Measurements from ENCODE around the gene PDXP.

PDXP gene

DNA sequence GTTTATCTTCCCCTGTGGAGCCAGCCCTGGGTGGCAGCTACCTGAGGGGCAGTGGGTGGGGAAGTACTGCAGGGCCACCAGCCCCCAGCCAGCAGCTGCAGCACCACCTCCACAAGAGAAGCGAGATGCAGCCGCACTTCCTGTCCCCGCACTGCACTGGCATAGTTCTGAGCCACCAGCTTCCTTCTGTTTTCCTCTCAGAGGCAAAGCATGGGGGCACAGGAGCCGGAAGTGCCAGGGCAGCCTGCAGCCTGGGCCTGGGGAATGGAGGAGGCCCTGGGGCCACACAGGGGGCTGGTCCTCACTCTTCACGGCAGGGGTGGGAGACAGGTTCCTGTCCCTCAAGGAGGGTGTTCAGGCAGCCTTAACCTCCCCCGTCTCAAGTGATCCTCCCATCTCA, 31.0 kb upstream of the PDXP start:
- H3K9me3 ChIP-seq = no peaks in the 10 kb centered on the region
- H3K27ac ChIP-seq = peak overlapping the region; percentile 92
- H3K4me2 ChIP-seq = peak overlapping the region; percentile 90
- no peak for TF ChIP-seq Cebpa-rat (IDR thresholded peaks at IDR 0.05)
- H4K20me1 ChIP-seq = no peaks in the 10 kb centered on the region
- H3K4me3 ChIP-seq = peak overlapping the region; percentile 52
- H3K4me1 ChIP-seq = peaks cover 97% of the 10 kb centered on the region
- H3K27me3 ChIP-seq = no peaks in the 10 kb centered on the region
- H3K36me3 ChIP-seq = peaks cover 51% of the 10 kb centered on the region
- peak overlapping the region; percentile 70 for H3K9ac ChIP-seq

DNA sequence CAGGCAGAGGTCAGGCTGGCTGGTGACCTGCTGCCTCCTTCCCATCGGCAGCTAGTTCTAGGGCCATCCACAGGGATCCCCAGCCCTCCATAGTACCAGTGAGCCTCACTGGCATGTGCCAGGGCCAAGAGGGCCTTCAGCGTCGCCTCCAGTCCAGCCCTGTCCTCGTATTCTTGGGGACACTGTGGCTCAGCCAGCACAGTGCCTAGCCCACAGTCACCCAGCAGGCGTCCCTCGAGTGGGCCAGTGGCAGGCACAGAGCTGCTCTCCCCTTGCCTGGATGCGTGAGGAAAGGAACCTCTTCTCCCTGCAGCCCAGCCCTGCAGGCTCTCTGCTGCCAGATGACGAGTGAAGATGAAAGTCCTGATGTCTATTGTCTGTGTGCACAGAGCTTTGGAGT, 29.7 kb upstream of the PDXP start:
- no peak for TF ChIP-seq Cebpa-rat (IDR thresholded peaks at IDR 0.05)
- Histone ChIP-seq H3K9me3 (no peaks in the 10 kb centered on the region), H3K4me1 (peaks cover 100% of the 10 kb centered on the region), H3K4me3 (no peak overlapping the region), H3K4me2 (peak overlapping the region; percentile 90), H3K27ac (peak overlapping the region; percentile 92), H4K20me1 (no peaks in the 10 kb centered on the region), H3K36me3 (peaks cover 42% of the 10 kb centered on the region), H3K27me3 (no peaks in the 10 kb centered on the region), H3K9ac (peak overlapping the region; percentile 60)

DNA sequence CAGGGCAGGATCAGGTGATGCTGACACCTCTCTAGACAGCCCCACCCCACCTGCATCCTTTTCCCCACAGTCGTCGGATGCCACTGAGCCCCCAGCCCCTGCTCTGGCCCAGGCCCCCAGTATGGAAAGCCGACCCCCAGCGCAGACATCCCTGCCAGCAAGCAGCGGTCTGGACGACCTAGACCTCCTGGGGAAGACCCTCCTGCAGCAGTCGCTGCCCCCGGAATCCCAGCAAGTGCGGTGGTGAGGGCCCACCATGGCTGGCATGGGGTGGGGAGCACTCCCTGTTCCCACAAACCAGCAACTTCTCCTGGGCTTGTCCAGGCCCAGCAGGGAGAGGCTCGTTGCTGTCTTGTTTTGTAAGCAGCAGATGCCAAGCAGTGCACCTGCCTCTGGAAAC, 28.6 kb upstream of the PDXP start:
- Histone ChIP-seq H3K4me1 (peaks cover 100% of the 10 kb centered on the region), H3K4me2 (peak overlapping the region; percentile 90), H4K20me1 (no peaks in the 10 kb centered on the region), H3K27ac (peak overlapping the region; percentile 92), H3K9me3 (no peaks in the 10 kb centered on the region), H3K27me3 (no peaks in the 10 kb centered on the region), H3K9ac (peak overlapping the region; percentile 60; the same call in 1 of the 2 replicates), H3K4me3 (no peak overlapping the region), H3K36me3 (peaks cover 37% of the 10 kb centered on the region)
- TF ChIP-seq Cebpa-rat (IDR thresholded peaks at IDR 0.05) = no peak

DNA sequence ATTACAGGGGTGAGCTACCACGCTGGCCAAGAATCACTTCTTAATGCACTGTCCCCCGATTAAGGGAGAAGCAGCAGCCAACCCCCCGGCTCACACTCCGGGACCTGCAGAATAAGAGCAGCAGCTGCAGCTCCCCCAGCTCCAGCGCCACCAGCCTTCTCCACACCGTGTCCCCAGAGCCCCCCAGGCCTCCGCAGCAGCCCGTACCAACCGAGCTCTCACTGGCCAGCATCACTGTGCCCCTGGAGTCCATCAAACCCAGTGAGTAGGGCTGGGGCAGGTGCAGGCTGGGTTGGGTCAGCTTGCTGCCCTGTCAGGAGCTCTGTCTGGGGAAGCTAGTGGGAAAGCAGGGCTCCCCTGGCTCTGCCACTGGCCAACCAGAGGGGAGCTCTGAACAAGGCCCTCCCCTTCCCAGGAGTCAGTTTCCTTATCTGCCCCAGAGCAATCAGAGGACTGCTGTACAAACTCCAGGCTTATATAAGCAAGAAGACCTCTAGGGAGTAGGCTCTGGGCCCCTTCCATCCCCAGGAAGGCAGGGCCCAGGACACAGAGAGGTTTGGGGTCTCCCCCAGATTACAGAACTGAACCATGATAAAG, 27.6 kb upstream of the PDXP start:
- H3K4me2 ChIP-seq = peak overlapping the region; percentile 90
- peaks cover 100% of the 10 kb centered on the region for H3K4me1 ChIP-seq

DNA sequence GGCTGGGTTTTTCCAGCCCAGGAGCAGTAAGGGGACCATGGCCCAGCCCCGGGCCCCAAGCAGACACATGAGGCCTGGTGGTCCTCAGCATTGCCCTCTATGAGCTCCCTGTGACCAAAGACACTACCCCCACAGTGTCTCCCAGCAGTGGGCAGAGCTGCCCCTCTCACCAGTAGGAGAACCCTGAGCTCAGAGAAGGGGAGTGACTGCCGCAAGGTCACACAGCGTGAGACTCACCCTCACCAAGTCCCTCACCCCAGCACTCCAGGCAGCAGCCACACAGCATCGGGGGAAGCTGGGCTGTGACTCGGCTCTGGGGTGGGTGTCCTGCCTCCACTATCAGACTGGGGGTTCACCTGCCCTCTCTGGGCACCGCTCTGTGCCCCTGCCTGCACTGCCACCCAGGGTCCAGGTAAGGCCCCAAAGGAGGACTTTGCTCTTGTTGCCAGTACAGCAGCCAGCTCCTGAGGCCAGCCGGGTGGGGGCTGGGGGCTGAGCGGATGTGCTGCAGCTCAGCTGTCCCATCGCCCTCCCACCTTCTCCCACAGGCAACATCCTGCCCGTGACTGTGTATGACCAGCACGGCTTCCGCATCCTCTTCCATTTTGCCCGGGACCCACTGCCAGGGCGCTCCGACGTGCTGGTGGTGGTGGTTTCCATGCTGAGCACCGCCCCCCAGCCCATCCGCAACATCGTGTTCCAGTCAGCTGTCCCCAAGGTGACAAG, 26.9 kb upstream of the PDXP start:
- H3K9me3 ChIP-seq = no peaks in the 10 kb centered on the region
- H3K36me3 ChIP-seq = peaks cover 37% of the 10 kb centered on the region
- peak overlapping the region; percentile 90 for H3K4me2 ChIP-seq
- no peaks in the 10 kb centered on the region for H4K20me1 ChIP-seq
- peak overlapping the region; percentile 92 for H3K27ac ChIP-seq
- peaks cover 100% of the 10 kb centered on the region for H3K4me1 ChIP-seq
- H3K27me3 ChIP-seq = no peaks in the 10 kb centered on the region
- no peak overlapping the region for H3K4me3 ChIP-seq
- no peak for TF ChIP-seq Cebpa-rat (IDR thresholded peaks at IDR 0.05)
- peak overlapping the region; percentile 73 for H3K9ac ChIP-seq

More for the DNA sequence above, 27.6 kb upstream of the PDXP start:
- H4K20me1 ChIP-seq = no peaks in the 10 kb centered on the region
- H3K4me3 ChIP-seq = no peak overlapping the region
- H3K27ac ChIP-seq = peak overlapping the region; percentile 92
- no peak for TF ChIP-seq Cebpa-rat (IDR thresholded peaks at IDR 0.05)
- no peaks in the 10 kb centered on the region for H3K27me3 ChIP-seq
- H3K36me3 ChIP-seq = peaks cover 37% of the 10 kb centered on the region
- no peaks in the 10 kb centered on the region for H3K9me3 ChIP-seq
- peak overlapping the region; percentile 73 for H3K9ac ChIP-seq

DNA sequence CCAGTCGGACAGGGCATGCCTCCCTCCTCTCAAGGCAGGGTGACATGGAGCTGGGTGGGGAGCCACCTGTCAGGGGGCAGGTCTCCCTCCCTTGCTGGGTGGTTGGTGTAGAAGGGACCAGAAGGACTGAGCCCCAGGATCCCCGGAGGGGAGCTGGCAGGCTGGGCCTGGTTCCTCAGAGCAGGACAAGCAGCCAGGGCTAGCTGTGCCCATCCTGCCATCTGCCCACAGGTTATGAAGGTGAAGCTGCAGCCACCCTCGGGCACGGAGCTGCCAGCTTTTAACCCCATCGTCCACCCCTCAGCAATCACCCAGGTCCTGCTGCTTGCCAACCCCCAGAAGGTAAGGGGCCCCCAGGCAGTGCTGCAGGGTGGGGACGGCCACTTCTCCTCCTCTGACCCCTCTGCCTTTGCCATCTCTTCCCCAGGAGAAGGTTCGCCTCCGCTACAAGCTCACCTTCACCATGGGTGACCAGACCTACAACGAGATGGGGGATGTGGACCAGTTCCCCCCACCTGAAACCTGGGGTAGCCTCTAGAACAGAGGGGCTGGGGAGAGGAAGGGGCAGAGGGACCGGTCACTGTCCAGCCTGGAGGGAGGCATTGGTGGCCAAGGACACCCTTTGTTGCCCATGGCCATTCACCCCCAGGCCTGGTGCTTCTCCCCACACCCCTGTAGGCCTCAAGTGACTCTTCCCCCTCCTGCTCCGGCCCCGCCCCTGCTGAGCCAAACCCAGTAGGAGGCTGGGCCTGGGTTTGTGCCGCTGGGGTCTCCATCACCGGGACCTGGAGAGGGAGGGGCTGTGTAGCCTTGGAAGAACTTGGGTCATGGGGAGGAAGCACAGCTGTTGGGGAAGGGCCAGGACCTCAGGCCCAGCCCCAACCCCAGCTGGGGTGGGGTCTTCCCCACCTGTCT, 26.1 kb upstream of the PDXP start:
- Histone ChIP-seq H3K4me2 (peak overlapping the region; percentile 90), H3K27ac (peak overlapping the region; percentile 92), H4K20me1 (no peaks in the 10 kb centered on the region), H3K9me3 (no peaks in the 10 kb centered on the region), H3K27me3 (no peaks in the 10 kb centered on the region), H3K4me1 (peaks cover 100% of the 10 kb centered on the region), H3K36me3 (peaks cover 37% of the 10 kb centered on the region), H3K9ac (peak overlapping the region; percentile 73), H3K4me3 (peak overlapping the region; percentile 49)
- TF ChIP-seq Cebpa-rat (IDR thresholded peaks at IDR 0.05) = no peak

DNA sequence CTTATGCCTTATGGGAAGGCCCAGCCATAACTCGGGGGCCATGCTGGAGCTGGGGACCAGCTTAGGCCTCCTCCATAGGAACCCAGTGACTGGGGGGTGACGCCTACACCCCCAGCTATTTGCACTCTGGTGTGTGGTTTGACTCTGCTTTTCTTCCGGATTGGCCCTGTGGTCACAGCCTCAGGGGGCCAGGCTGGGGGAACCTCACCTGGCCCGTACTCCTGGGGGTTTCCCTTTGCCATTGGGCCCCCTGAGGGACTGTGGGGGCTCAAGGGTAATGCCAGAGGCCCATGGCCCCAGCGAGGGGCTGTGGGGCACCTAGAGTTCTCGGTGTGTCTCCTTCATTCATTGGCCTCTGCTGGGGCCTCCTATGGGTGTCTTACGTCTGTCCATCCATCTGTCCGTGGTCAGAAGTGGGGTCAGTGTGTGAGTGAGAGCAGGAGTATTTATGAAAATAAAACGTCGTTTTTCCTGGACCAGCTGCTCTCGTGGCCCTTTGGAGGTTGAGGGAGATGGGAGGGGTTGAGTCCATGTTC, 25.4 kb upstream of the PDXP start:
- Histone ChIP-seq H3K27ac (peak overlapping the region; percentile 92), H4K20me1 (no peaks in the 10 kb centered on the region), H3K9me3 (no peaks in the 10 kb centered on the region), H3K4me1 (peaks cover 100% of the 10 kb centered on the region), H3K4me2 (peak overlapping the region; percentile 90), H3K9ac (peak overlapping the region; percentile 73), H3K27me3 (no peaks in the 10 kb centered on the region), H3K4me3 (peak overlapping the region; percentile 49), H3K36me3 (peaks cover 37% of the 10 kb centered on the region)
- no peak for TF ChIP-seq Cebpa-rat (IDR thresholded peaks at IDR 0.05)

DNA sequence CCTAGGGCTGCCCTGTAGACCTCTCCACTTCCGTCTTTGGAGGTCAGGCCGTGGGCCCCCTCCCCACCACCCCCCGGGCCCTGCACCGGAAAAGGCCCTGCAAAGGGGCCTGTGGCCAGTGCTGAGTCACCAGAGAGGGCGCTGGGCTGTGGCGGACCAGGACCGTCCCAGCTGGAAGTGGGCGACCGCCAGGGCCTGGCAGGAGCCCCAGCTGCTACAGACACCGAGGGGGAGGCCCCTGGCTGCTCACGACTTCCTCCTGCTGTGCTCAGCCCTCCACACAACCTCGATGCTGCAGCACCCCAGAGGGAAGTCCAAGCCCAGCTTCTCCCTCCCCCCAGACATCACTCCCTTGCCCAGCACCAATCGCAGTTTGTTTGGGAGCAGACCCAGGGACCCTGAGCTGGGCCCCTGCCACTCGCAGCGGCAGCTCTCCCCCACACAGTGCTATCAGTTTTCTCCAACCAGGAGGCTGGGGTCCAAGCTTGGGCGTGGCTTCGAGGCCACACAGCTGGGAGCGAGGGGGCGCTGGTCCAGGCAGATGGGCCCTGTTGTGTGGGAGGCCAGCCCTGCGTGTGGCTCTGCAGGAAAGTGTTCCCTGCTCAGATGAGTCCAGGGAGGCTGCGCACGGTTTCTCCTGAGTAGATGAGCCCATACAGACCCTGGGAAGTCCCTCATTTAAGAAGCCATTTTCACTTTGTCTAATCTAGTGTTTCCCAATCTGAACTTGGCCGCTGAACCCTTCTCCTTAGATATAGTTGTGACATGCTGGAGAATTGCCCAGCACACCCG, 24.7 kb upstream of the PDXP start:
- Histone ChIP-seq H3K4me3 (peak overlapping the region; percentile 49), H4K20me1 (no peaks in the 10 kb centered on the region), H3K36me3 (peaks cover 35% of the 10 kb centered on the region), H3K4me2 (peak overlapping the region; percentile 90), H3K27ac (peak overlapping the region; percentile 92), H3K27me3 (no peaks in the 10 kb centered on the region), H3K4me1 (peaks cover 100% of the 10 kb centered on the region), H3K9ac (peak overlapping the region; percentile 73), H3K9me3 (no peaks in the 10 kb centered on the region)
- TF ChIP-seq Cebpa-rat (IDR thresholded peaks at IDR 0.05) = no peak

DNA sequence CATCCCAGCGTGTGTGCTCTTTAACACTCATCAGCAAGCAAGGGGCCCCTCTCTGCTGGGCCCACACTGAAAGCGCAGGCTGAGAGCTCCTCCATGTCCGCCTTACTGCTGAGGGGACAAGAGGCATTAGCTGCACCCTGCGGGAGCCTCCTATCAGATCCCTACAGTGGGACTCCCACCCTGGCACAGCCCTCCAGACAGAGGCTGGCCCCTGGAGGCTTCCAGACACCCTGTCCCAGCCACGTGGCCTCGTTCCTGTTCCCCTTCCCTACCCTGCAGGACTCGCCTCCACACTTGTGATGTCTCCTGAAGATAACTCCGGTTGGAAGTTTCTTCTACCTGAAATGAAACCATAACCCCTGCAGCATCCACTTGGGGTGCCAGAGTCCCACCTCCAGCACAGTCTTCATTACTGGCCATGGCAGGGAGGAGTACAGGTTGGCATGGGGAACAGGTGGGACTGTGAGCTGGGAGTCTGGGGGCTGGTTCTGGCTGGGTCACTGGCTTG, 24.1 kb upstream of the PDXP start:
- Histone ChIP-seq H3K4me1 (peaks cover 99% of the 10 kb centered on the region), H3K9me3 (no peaks in the 10 kb centered on the region), H3K36me3 (peaks cover 28% of the 10 kb centered on the region), H3K4me3 (peak overlapping the region; percentile 49), H4K20me1 (no peaks in the 10 kb centered on the region), H3K27me3 (no peaks in the 10 kb centered on the region), H3K4me2 (peak overlapping the region; percentile 90), H3K9ac (peak overlapping the region; percentile 73), H3K27ac (peak overlapping the region; percentile 92)
- TF ChIP-seq Cebpa-rat (IDR thresholded peaks at IDR 0.05) = no peak
